ENCODE data around the gene NR3C1.

- TF ChIP-seq CTCF (IDR thresholded peaks at IDR 0.05) (no peak), ZFX (IDR thresholded peaks at IDR 0.05; ENCODE audit: borderline replicate concordance) (no peak)
Observed at GRCh38 chr5:143345671-143346440, 57.6 kb downstream of the NR3C1 start.

Data from 22Rv1 (cell line).